HepG2 (cell line): Measurements from ENCODE around the gene DEFB131B. TPM values are rescaled to one million over a fixed set of nuclear protein-coding genes. Genes with fewer than 3 reads are reported as not detected.

Experiments used
- ATAC-seq: fragments of 200-7000 bp; cut with Tn5 transposase; 3 replicates; pipeline ENCODE4 v1.9.1; 2020; ENCODE audit warnings: mild to moderate bottlenecking, moderate library complexity
- BruUV-seq: library from RNA; stranded (reverse); fragments of 400-500 nt; replicated peaks from 2 replicates; lab custom pipeline; 2021; lab: Mats Ljungman, UMichigan
- CTCF ChIA-PET: fragments of 300-600 bp; formaldehyde crosslinking; extraction: SDS; loops from one replicate; lab custom pipeline; 2021; ENCODE audit warnings: low total read pairs, inconsistent platforms, low intra/inter-chr PET ratio; lab: Yijun Ruan, JAX
- POLR2A ChIA-PET: fragments of 350-600 bp; sonication (Branson Sonifier 250); formaldehyde crosslinking; loops from one replicate; lab custom pipeline; 2020; ENCODE audit warnings: antibody characterized with exemption, inconsistent platforms; lab: Yijun Ruan, JAX
- DNase-seq: peaks from one replicate; pipeline ENCODE4 v3.0.0-alpha.2; 2015; ENCODE audit warnings: low spot score
- FAIRE-seq: peaks from 3 replicates; lab custom pipeline; 2011; peaks lifted over from hg19 to GRCh38; lab: Jason Lieb, UNC
- H2AFZ ChIP-seq: one replicate; pipeline ENCODE4 v1.6.1; 2011; ENCODE audit warnings: low read length, inconsistent platforms
- H3K27ac ChIP-seq: fragments of 300-600 bp; 3 replicates; pipeline ENCODE4 v1.8.0; 2011; ENCODE audit warnings: mixed run types, mild to moderate bottlenecking, mixed read lengths, low read length, inconsistent platforms; ENCODE audit not compliant: insufficient read depth; ENCODE audit errors: extremely low read length
- H3K27me3 ChIP-seq, 2 experiments: fragments of 200-600 bp in 1 of 2; 2 replicates in 1 of 2; 3 replicates in 1 of 2; pipeline versions ENCODE4 v1.6.0 to v1.8.0; 2011; ENCODE audit warnings: low read length in 2 of 2, mild to moderate bottlenecking in 2 of 2, moderate library complexity in 2 of 2, inconsistent platforms in 1 of 2; ENCODE audit not compliant: insufficient read depth in 2 of 2, control insufficient read depth in 1 of 2
- H3K36me3 ChIP-seq, 2 experiments: fragments of 200-600 bp in 1 of 2; replicated peaks in 1 of 2; 2 replicates in 1 of 2; 3 replicates in 1 of 2; pipeline versions ENCODE4 v1.5.1 to v1.8.0; 2011; ENCODE audit warnings: low read length in 2 of 2, inconsistent platforms in 1 of 2; ENCODE audit not compliant: insufficient read depth in 2 of 2, control insufficient read depth in 1 of 2
- H3K4me1 ChIP-seq: 2 replicates; pipeline ENCODE4 v1.5.1; 2012; ENCODE audit warnings: low read length, inconsistent platforms; ENCODE audit not compliant: insufficient read depth
- H3K4me2 ChIP-seq: 2 replicates; pipeline ENCODE4 v1.6.0; 2011; ENCODE audit warnings: low read depth, low read length, inconsistent platforms
- H3K4me3 ChIP-seq, 3 experiments: fragments of 200-600 bp in 1 of 3; sonication (generic), shearing (Covaris generic) in 1 of 3; replicated peaks in 1 of 3; 2 replicates each; pipeline ENCODE4 v1.5.1; 2011 to 2016; ENCODE audit warnings: low read length in 3 of 3, inconsistent platforms in 2 of 3, low read depth in 2 of 3, mild to moderate bottlenecking in 2 of 3, control low read depth in 1 of 3, mixed read lengths in 1 of 3; ENCODE audit not compliant: insufficient read depth in 1 of 3
- H3K79me2 ChIP-seq: one replicate; pipeline ENCODE4 v1.6.1; 2011; ENCODE audit warnings: low read length, inconsistent platforms; ENCODE audit not compliant: insufficient read depth
- H3K9ac ChIP-seq: 2 replicates; pipeline ENCODE4 v1.6.0; 2011; ENCODE audit warnings: mild to moderate bottlenecking, low read depth, low read length, inconsistent platforms; ENCODE audit not compliant: insufficient read depth
- H3K9me3 ChIP-seq: 2 replicates; pipeline ENCODE4 v1.5.1; 2012; ENCODE audit warnings: mild to moderate bottlenecking, low read length
- H4K20me1 ChIP-seq: 2 replicates; pipeline ENCODE4 v1.6.0; 2011; ENCODE audit warnings: inconsistent platforms, mild to moderate bottlenecking, low read length, moderate library complexity; ENCODE audit not compliant: insufficient read depth
- AKAP8 ChIP-seq: sonication (generic); formaldehyde crosslinking; IDR thresholded peaks from 2 replicates; pipeline ENCODE4 v1.5.1; 2020; ENCODE audit warnings: mild to moderate bottlenecking, missing genetic modification reagents
- ATF7-NPFF ChIP-seq: sonication (generic); formaldehyde crosslinking; IDR thresholded peaks from 2 replicates; pipeline ENCODE4 v1.8.1; 2023; ENCODE audit warnings: mild to moderate bottlenecking, low read depth, missing genetic modification reagents, moderate library complexity
- ATM ChIP-seq: fragments of 450-650 bp; IDR thresholded peaks from 2 replicates; pipeline ENCODE4 v1.7.1; 2017; ENCODE audit warnings: mild to moderate bottlenecking, borderline replicate concordance
- FOXK2 ChIP-seq: fragments of 450-650 bp; IDR thresholded peaks from 2 replicates; pipeline ENCODE4 v1.6.1; 2016
- HOXA3 ChIP-seq: sonication (generic); formaldehyde crosslinking; IDR thresholded peaks from 2 replicates; pipeline ENCODE4 v1.5.0; 2020; ENCODE audit warnings: missing genetic modification reagents
- NBN ChIP-seq: fragments of 450-650 bp; conservative IDR thresholded peaks from 2 replicates; pipeline ENCODE4 v1.6.1; 2017
- NFIB ChIP-seq: sonication (generic); formaldehyde crosslinking; IDR thresholded peaks from 2 replicates; pipeline ENCODE4 v1.9.0; 2021; ENCODE audit warnings: missing genetic modification reagents, mild to moderate bottlenecking, borderline replicate concordance
- PHF5A ChIP-seq: IDR thresholded peaks from one replicate; pipeline ENCODE4 v1.6.1; 2018; ENCODE audit warnings: low read depth, missing genetic modification reagents; ENCODE audit not compliant: unreplicated experiment
- SP2 ChIP-seq: sonication (generic); formaldehyde crosslinking; IDR thresholded peaks from 2 replicates; pipeline ENCODE4 v1.5.1; 2020; ENCODE audit warnings: mild to moderate bottlenecking, missing genetic modification reagents
- THAP11 ChIP-seq: IDR thresholded peaks from 2 replicates; pipeline ENCODE4 v1.6.1; 2016; ENCODE audit warnings: missing biosample characterization, missing genetic modification reagents
- ZBTB44 ChIP-seq: sonication (generic); formaldehyde crosslinking; IDR thresholded peaks from 2 replicates; pipeline ENCODE4 v1.4.0; 2020; ENCODE audit warnings: missing genetic modification reagents
- ZFY ChIP-seq: sonication (generic); formaldehyde crosslinking; IDR thresholded peaks from 2 replicates; pipeline ENCODE4 v1.4.0; 2020; ENCODE audit warnings: missing genetic modification reagents
- ZNF343 ChIP-seq: sonication (generic); formaldehyde crosslinking; IDR thresholded peaks from 2 replicates; pipeline ENCODE4 v1.4.0; 2020; ENCODE audit warnings: mild to moderate bottlenecking, missing genetic modification reagents
- ZNF615 ChIP-seq: sonication (generic); formaldehyde crosslinking; IDR thresholded peaks from 2 replicates; pipeline ENCODE4 v1.5.0; 2020; ENCODE audit warnings: mild to moderate bottlenecking, missing genetic modification reagents, borderline replicate concordance
- ZNF720 ChIP-seq: sonication (generic); formaldehyde crosslinking; IDR thresholded peaks from 2 replicates; pipeline ENCODE4 v1.4.0; 2020; ENCODE audit warnings: missing genetic modification reagents
- WGBS: methylation state at CpG from one replicate; pipeline ENCODE4 v1.1.6; 2017; ENCODE audit warnings: low lambda C conversion rate; 5-methylcytosine and 5-hydroxymethylcytosine counted together
- in situ Hi-C: cut with HindIII; loops from 2 replicates; pipeline ENCODE4 v1.10.0; 2017; ENCODE audit warnings: low pct_unique_long_range_greater_than_20kb; ENCODE audit not compliant: extremely low pct_ligation_motif_present
- intact Hi-C: fragments of 100-400 bp; cut with micrococcal nuclease; formaldehyde crosslinking; loops from one replicate; pipeline ENCODE4 v1.10.0; 2022; ENCODE audit not compliant: unreplicated experiment
- polyA plus RNA-seq, 8 experiments: library from polyadenylated mRNA; depleted of rRNA in 3 of 8; stranded (reverse) in 7 of 8; unstranded in 1 of 8; fragments of >200 nt; fragmentation: Illumina TruSeq in 4 of 8; extraction: Trizol in 4 of 8; gene quantifications; 2 replicates each; pipeline versions ENCODE4 v1.2.1 to v1.2.3, GENCODE V29; 2011 to 2016; ENCODE audit warnings: low read depth in 4 of 8, missing spikeins in 1 of 8, mixed read lengths in 1 of 8; ENCODE audit not compliant: insufficient read depth in 1 of 8
- total RNA-seq, 5 experiments: library from RNA; depleted of rRNA; stranded (reverse); fragments of >200 nt; fragmentation: Illumina TruSeq; extraction: Trizol; gene quantifications; 2 replicates each; pipeline ENCODE4 v1.2.3, GENCODE V29; 2016; ENCODE audit warnings: low read depth in 1 of 5
- TF ChIP-seq, protein P1 (sequence below): sonication (generic); formaldehyde crosslinking; IDR thresholded peaks from 2 replicates; pipeline ENCODE4 v1.8.1; 2023; ENCODE audit warnings: mild to moderate bottlenecking, missing genetic modification reagents
- TF ChIP-seq, protein P2 (sequence below): sonication (generic); formaldehyde crosslinking; IDR thresholded peaks from 2 replicates; pipeline ENCODE4 v1.4.0; 2020; ENCODE audit warnings: low read depth, missing genetic modification reagents
- TF ChIP-seq, protein P3 (sequence below): sonication (generic); formaldehyde crosslinking; IDR thresholded peaks from 2 replicates; pipeline ENCODE4 v1.8.0; 2023; ENCODE audit warnings: mild to moderate bottlenecking, missing genetic modification reagents

The DEFB131B gene
- total and polyA plus RNA-seq, 2 of the 13 experiments (the other 11 are each of a cell fraction or from before 2014, with no cell fraction given), result not detected

GRCh38 chr11:71917646-71918140 is 39.4 kb downstream of the DEFB131B start:
- DNase-seq (no peak), ATAC-seq (no peak), FAIRE-seq (no peak)
- H3K36me3 ChIP-seq, result peaks cover 0 to 23% of the 10 kb centered on the region in 2 experiments; a peak in 4 of 5 replicates
- no peak overlapping the region for H3K4me2 ChIP-seq
- WGBS, result 98% methylated on average over 8 of the region's 9 CpGs
- intact Hi-C loops, result no loop called here
- H3K9me3 ChIP-seq, result no peaks in the 10 kb centered on the region
- no peaks in the 10 kb centered on the region for H3K27me3 ChIP-seq
- H4K20me1 ChIP-seq, result no peaks in the 10 kb centered on the region
- H2AFZ ChIP-seq, result no peak overlapping the region
- ChIA-PET CTCF (no interaction called here), POLR2A (no interaction called here)
- H3K9ac ChIP-seq, result no peak overlapping the region
- H3K4me1 ChIP-seq, result no peaks in the 10 kb centered on the region
- in situ Hi-C loops, result no loop called here
- BruUV-seq, result no TSS peak
- H3K4me3 ChIP-seq, result no peak overlapping the region
- H3K27ac ChIP-seq, result no peak overlapping the region
- H3K79me2 ChIP-seq, result no peaks in the 10 kb centered on the region
- TF ChIP-seq ZNF343 (no peak), ZNF720 (CRISPR knock-in tag) (no peak), SP2 (CRISPR knock-in tag) (no peak), AKAP8 (no peak), ATF7-NPFF (CRISPR knock-in tag) (no peak), ZNF615 (CRISPR knock-in tag) (no peak), THAP11 (CRISPR knock-in tag) (no peak), ZBTB44 (no peak), ZFY (CRISPR knock-in tag) (no peak), NFIB (CRISPR knock-in tag) (no peak), HOXA3 (CRISPR knock-in tag) (no peak), FOXK2 (no peak), NBN (no peak), PHF5A (CRISPR knock-in tag) (no peak), ATM (no peak)
- TF ChIP-seq, protein P1, sequence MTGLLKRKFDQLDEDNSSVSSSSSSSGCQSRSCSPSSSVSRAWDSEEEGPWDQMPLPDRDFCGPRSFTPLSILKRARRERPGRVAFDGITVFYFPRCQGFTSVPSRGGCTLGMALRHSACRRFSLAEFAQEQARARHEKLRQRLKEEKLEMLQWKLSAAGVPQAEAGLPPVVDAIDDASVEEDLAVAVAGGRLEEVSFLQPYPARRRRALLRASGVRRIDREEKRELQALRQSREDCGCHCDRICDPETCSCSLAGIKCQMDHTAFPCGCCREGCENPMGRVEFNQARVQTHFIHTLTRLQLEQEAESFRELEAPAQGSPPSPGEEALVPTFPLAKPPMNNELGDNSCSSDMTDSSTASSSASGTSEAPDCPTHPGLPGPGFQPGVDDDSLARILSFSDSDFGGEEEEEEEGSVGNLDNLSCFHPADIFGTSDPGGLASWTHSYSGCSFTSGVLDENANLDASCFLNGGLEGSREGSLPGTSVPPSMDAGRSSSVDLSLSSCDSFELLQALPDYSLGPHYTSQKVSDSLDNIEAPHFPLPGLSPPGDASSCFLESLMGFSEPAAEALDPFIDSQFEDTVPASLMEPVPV (CRISPR knock-in tag), result no peak
- TF ChIP-seq, protein P2, sequence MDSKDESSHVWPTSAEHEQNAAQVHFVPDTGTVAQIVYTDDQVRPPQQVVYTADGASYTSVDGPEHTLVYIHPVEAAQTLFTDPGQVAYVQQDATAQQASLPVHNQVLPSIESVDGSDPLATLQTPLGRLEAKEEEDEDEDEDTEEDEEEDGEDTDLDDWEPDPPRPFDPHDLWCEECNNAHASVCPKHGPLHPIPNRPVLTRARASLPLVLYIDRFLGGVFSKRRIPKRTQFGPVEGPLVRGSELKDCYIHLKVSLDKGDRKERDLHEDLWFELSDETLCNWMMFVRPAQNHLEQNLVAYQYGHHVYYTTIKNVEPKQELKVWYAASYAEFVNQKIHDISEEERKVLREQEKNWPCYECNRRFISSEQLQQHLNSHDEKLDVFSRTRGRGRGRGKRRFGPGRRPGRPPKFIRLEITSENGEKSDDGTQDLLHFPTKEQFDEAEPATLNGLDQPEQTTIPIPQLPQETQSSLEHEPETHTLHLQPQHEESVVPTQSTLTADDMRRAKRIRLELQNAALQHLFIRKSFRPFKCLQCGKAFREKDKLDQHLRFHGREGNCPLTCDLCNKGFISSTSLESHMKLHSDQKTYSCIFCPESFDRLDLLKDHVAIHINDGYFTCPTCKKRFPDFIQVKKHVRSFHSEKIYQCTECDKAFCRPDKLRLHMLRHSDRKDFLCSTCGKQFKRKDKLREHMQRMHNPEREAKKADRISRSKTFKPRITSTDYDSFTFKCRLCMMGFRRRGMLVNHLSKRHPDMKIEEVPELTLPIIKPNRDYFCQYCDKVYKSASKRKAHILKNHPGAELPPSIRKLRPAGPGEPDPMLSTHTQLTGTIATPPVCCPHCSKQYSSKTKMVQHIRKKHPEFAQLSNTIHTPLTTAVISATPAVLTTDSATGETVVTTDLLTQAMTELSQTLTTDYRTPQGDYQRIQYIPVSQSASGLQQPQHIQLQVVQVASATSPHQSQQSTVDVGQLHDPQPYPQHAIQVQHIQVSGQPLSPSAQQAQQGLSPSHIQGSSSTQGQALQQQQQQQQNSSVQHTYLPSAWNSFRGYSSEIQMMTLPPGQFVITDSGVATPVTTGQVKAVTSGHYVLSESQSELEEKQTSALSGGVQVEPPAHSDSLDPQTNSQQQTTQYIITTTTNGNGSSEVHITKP (CRISPR knock-in tag), result no peak
- TF ChIP-seq, protein P3, sequence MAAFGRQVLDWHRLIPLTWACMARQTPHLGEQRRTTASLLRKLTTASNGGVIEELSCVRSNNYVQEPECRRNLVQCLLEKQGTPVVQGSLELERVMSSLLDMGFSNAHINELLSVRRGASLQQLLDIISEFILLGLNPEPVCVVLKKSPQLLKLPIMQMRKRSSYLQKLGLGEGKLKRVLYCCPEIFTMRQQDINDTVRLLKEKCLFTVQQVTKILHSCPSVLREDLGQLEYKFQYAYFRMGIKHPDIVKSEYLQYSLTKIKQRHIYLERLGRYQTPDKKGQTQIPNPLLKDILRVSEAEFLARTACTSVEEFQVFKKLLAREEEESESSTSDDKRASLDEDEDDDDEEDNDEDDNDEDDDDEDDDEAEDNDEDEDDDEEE (CRISPR knock-in tag), result no peak
